HG03025 (cell line): ENCODE measurements around the gene HOXD11.

Experiments
- ATAC-seq: cut with Tn5 transposase; IDR thresholded peaks from one replicate; pipeline ENCODE4 v1.9.1; 2021; ENCODE audit warnings: mild to moderate bottlenecking, moderate library complexity; ENCODE audit not compliant: unreplicated experiment, low FRiP score

Gene HOXD11

DNA sequence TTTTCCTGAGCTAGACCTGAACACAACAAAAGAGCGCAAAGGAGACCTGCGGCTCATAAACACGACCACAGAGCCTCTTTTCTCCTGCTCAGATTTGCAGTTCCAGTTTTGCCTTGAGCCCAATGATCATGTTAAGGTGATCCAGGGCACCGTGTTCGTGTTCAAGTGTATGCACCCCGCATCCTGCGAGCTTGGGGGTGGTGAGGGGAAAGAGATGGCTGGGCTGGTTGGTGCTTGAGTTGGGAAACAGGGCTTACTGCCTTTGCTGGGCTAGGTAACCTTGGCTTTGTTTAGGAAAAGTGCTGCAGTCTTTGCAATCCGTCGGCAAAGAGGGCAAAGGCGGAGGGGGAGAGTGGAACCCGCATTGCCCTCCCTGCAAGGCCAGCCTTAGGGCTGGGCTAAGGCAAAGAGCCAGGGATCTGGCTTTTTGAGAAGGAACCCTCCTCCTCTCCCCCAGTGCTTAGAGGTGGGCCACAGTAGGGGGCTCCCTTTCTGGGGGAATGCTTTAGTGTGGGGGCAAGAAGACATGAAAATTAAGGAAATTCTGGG, 10.8 kb downstream of the HOXD11 start:
- no peak for ATAC-seq

GRCh38 chr2:176118601-176119339, 11.7 kb downstream of the HOXD11 start:
- ATAC-seq: no peak

DNA sequence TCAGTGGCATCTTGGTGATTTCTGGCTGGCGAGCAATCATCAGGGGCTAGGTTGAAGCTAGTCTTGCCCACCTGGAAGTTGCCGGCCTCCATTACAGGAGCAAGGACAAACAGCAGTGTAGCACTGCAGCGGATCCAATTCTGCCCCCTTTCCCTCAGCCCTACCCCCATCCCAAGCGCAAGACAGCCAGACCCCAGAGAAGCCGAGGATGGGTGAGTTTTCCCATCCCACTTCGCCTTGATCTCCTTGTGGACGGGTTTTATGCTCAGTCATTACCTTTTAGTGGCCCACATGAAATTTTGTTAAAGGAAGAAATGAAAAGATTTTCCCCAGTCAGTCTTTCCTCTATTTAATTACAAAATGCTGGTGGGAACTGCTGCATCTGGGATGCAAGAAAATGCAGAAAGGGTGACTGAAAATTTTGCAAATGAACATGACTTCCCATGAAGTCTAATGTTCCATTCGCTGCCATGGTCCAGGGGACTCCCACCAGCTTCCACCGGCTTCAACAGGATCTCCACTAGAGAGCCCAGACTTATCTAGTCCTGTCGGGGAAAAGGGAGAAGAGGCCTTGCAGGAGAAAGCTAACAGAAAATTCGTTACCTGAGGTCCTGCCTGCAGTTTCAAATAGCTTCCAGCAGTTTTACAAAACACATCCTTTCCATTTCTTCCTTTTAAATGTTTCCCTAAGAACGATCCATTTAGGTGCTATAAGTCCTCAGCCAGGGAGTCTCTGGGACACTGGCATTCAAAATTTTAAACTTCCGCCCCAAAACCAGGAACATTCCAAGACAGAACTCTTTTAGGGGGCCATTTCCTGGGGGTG, 13.5 kb downstream of the HOXD11 start:
- ATAC-seq: no peak

DNA sequence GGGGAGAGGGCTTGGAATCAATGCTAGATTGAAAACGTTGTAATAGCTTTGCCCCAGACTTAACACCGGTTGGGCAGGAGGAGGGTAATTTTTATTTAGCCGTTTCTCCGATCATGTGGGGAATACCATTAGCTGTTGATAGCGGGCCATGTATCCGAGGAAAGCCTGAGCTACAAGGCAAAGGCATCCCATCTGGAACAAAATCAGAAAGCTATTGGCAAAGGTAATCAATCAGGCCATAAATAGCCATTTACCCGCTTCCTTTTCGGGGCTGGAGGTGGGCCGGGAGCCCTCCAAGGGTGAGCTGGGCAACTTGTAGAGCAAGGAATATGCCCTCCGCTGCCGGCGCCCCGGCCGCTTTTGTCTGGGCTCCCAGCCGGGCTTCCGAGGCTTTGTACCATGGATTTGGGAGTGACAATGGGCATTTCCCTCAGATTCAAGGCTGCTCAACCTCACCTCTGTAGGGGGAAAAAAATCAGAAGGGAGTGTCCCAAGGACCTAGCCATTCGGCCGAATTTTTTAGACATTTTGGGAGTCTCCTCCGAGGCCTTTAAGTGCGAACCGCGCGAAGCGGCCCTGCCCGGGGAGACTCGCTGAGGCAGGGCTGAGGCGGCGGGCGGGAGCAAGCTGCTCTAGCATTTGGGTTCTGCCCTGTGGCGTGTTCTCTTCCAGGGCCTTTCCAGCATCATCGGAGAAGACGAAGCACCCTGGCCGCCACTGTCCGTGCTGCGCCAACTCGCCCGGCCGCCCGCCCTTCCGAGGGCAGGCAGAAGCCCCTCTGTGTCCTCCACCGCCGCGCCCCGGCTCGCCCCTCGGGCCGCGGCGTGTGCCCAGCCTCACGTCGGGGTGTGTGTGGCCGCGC, 14.3 kb downstream of the HOXD11 start:
- no peak for ATAC-seq

DNA sequence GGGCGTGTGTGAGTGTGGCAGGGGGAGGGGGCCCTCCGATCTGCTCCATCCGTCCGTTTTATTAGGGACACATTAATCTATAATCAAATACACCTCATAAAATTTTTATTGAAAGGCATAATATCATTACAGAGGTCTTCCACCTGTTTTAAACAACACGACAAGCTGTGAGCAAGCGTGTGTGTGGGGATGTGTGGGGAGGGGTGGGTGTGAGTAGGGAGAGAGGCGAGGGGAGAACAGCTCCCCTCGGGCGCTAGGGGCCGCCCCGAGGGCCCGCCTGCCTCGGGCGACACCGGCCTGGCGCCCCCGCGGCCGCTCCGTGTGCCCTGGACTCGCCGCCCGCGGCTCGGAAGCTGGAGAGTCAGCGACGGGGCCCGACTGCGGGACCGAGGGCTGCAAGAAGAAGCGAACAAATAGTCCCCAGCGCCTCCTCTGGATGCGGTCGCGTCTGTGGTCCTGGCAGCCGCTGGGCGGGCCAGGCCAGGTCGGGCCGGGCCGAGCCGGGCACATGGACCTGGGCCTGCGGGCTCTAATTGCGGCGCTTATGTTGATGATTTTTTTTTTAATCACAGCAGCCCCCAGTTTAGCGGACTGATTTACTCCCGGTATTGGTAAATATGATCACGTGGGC, 15.1 kb downstream of the HOXD11 start:
- no peak for ATAC-seq

- no peak for ATAC-seq
These were observed 15.8 kb downstream of the HOXD11 start, which contains the start of gene HOXD9 for GRCh38 chr2:176122683-176123410. Gene HOXD9, plus strand, starts transcription at chr2:176122719. Its CDS starts 50 bp downstream, at chr2:176122769.

DNA sequence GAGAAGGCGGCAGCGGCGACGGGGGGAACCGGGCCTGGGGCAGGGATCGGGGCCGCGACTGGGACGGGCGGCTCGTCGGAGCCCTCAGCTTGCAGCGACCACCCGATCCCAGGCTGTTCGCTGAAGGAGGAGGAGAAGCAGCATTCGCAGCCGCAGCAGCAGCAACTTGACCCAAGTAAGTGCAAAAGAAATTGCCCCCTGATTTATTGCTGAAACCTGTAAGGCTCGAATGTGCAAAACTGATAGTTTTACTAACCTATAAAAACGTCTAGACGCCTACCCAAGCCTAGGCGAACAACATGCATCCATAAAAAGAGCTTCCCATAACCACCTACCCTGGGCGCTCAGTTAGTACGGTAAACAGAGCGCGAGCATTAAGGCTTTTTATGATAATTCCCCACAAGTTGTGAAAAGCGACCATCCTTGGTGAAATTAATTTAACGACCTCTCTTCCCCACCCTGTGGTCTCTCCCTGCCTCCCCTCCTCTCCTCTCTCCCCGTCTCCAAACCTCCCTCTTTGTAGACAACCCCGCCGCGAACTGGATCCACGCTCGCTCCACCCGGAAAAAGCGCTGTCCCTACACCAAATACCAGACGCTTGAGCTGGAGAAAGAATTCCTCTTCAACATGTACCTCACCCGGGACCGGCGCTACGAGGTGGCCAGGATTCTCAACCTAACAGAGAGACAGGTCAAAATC, 16.5 kb downstream of the HOXD11 start:
- no peak for ATAC-seq

- no peak for ATAC-seq
These were observed 17.2 kb downstream of the HOXD11 start for GRCh38 chr2:176124110-176124946.

DNA sequence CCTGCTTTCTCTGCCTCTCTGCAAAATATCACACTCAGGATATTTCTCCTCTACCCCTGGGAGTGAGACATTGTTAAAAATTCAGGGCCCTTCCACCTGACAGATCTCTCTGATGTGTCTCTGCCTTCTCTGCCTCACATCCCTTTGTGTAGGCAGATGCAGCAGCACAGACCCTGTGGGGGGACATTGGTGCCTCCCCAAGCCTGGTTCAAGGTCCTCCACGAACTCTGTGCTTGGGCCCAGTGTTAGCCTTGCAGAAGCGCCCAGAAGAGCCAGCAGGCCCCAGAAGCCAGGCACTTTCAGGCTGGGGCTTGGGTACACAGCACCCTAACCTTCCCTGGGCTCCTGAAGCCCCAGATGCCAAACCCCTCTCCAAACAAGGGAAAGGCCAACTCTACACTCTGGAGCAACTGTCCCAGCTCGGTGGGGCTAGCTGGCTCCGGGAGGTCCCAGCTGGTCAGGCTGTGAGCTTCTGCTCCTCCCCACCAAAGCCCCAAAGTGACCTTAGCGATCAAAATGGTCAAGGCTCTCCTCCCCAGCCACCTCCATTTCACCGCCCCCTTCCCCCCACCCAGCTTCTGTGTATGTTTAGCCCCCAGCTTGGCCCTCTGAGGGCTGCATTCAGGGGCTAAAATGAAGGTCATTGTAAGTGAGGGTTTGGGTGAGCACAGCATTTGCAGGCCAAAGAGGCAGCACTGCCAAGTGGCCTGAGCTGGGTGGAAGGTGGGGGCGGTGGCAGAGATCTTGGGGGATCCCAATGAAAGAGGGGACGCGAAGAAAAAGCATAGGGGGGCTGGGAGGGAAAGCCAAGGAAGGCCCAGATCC, 18.1 kb downstream of the HOXD11 start:
- no peak for ATAC-seq

GRCh38 chr2:176125772-176126054, 18.6 kb downstream of the HOXD11 start:
- ATAC-seq: no peak

GRCh38 chr2:176126929-176127773, 20.1 kb downstream of the HOXD11 start:
- no peak for ATAC-seq

- ATAC-seq: no peak
These were observed 20.6 kb downstream of the HOXD11 start for GRCh38 chr2:176127774-176128072.

DNA sequence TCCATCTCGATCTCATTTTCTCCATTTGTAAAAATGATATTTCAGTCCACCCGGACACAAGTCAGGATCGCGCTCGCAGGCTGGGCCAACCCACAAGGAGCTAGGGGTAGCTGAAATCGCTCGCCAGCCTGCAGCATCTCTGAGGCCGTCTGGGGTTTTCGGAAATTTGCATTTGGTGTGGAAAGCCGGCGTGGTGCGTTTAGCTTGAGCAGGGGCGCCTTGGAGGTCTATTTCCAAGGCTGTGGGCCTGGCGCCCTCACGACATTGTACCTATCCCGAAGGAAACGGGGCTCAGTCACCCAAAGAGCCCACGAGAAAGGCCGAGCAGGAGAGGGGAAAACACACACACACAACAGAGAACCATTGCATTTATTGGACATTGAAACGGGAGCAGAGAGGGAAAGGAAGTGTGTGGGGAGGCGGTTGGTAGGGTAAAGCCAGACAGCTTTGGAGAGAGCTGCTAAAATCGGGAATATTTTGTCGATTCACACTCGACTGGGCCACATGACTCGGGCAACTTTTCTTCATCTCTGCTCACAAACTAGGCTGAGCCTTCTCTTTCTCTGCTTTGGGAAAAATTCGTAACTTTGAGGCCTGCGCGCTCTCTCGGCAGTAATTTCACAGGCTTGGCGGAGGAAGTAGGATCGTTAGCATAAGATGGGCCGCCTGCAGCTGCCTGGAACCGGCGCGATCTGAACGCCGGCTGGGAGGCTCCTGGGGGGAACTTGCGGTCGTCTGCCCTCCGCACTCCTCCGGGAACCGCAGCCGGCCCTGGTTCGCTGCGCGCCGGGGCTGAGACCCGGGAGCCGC, 21.3 kb downstream of the HOXD11 start:
- ATAC-seq: no peak

DNA sequence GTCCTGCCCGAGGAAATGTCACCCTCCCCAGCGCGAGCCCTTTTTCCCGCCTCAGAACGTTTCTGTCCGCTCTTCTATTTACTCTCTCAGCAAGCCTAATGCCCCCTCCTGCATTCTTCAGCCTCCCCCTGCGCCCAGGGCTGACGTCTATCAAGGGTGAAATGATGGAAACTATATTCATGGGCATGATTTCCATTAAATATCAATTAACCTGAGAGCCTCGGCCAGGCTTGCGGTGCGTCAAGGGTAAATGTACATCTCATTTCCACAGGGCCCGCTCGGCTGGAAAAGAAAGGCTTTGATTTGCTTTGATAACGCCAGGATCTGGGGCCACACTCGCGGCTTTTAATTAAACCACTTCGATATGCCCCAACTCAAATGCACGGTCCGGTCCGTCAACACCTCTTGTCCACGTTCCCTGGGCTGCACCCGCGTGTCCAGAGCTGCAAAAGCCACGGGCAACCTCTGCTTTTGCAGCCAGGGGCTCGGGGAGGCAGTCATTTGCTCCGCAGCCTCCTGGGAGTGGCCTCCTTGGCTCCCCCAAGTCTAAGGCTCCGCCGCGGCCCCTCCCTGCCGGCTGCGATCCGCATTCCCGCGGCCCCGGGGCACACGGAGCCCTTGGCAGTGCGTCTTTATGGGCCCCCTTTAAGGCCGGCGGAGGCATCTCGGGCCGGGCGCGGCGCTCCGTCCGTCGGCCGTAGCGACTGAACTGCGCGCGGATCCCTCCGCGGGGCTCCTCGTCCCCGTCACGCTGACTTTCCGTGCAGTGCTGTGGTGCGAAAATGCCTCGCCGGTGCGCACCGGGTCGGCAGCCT, 22.1 kb downstream of the HOXD11 start, which contains the start of gene HOXD8:
Gene HOXD8, plus strand, starts transcription at position 724 of the 815 bp plus-strand sequence. CDS start 662 bp downstream, outside the sequence.
- ATAC-seq: no peak

- ATAC-seq: no peak
These were observed 22.7 kb downstream of the HOXD11 start for GRCh38 chr2:176129813-176130146.
